ENCODE measurements around the gene RENBP.

RENBP gene

DNA sequence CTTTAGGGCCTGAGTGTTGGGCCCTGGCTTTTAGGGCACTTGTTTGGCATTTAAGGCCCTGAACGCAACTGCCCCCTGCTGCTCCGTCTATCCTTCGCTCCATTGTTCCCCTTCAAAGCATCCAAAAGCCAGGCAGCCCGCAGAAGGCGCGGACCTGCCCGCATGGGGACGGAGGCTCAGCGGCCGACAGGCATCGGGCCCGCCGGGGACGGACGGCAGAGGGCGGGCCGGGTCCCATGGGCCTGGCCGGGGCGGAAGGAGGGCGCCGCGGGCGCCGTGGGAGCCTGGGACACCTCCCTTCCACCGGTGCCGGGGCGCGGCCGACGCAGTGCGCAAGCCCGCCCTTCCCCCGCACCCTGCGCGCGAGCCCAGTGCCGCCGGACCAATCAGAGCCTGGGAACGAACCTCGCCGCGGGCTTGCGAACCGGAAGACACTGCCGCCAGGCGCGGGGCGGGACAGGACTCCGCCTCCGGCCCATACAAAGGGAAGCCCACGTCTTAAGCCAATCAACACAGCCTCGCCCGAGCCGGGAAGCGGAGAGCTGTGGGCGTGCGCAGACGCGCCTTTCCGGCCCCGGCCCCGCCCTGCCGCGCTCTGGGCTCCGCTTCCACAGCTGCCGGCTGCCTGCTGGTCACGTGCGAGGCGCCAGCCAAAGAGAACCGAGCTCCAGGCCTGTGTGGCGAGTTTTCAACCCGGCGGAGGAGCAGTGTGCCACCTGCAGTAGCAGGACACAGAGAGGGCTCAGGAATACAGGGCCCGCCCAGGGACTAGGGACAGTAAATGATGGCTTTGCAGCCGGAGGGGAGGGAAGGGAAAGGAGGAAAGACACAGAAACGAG, 16.3 kb downstream of the RENBP start:
- peaks cover 24% of the 10 kb centered on the region for H3K36me3 ChIP-seq (ENCODE audit: control insufficient read depth, insufficient read depth, low read length)
- H3K9ac ChIP-seq (ENCODE audit: low read depth, low read length): peak overlapping the region; percentile 70
- H3K27me3 ChIP-seq (ENCODE audit: control insufficient read depth, insufficient read depth, low read length): no peaks in the 10 kb centered on the region
- H3K4me3 ChIP-seq (ENCODE audit: low read depth, low read length): peak overlapping the region; percentile 71
- H3K4me1 ChIP-seq (ENCODE audit: control insufficient read depth, insufficient read depth, low read length): no peaks in the 10 kb centered on the region
- H3K9me3 ChIP-seq (ENCODE audit: control insufficient read depth, insufficient read depth, low read length): no peaks in the 10 kb centered on the region

- H3K36me3 ChIP-seq (ENCODE audit: control insufficient read depth, insufficient read depth, low read length): peaks cover 24% of the 10 kb centered on the region
- no peaks in the 10 kb centered on the region for H3K4me1 ChIP-seq (ENCODE audit: control insufficient read depth, insufficient read depth, low read length)
Observed at GRCh38 chrX:153927672-153927921, 16.8 kb downstream of the RENBP start.

DNA sequence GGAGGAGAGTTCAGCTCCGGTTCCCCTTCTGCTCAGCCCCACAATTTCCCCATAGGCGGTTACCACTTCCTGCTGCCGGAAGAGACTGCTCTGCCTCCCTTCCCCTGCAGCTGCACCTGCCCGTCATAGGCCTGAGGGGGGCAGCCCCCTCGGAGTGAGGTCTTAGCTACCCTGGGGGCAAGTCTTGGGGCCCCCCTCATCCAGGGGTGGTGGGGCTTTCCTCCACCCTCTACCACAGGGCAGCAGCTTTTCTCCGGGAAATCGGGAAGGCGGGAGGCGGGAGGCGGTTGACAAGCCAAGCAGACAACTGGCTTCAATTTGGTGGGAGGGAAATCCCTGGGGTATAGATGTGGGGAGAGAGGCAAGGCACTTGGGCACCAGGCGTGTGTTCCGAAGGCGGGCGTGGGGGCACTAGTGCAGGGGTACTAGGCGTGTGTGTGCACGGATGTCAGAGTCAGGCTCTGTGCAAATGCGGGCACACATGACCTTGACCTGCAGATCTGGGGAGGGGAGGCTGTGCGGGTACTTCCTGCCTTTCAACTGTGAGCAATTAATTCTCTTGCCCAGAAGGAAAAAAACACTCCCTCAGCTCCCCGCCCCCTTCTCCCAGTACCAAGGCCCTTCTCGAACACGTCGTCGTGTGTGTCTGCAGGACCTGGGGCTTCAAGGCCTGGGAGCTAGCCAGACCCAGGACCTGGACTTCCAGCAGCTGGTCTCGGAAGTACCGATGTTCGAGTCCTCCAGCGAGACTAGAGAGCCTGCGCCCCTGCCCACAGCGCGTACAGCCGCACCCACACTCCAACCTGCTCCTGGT, 17.4 kb downstream of the RENBP start:
- H3K27me3 ChIP-seq (ENCODE audit: control insufficient read depth, insufficient read depth, low read length): no peaks in the 10 kb centered on the region
- H3K9me3 ChIP-seq (ENCODE audit: control insufficient read depth, insufficient read depth, low read length): no peaks in the 10 kb centered on the region

More at GRCh38 chrX:153927672-153927921, 16.8 kb downstream of the RENBP start:
- Histone ChIP-seq H3K27me3 (ENCODE audit: control insufficient read depth, insufficient read depth, low read length) (no peaks in the 10 kb centered on the region), H3K9ac (ENCODE audit: low read depth, low read length) (peak overlapping the region; percentile 70), H3K4me3 (ENCODE audit: low read depth, low read length) (peak overlapping the region; percentile 71), H3K9me3 (ENCODE audit: control insufficient read depth, insufficient read depth, low read length) (no peaks in the 10 kb centered on the region)

GRCh38 chrX:153926552-153926857, 17.9 kb downstream of the RENBP start:
- Histone ChIP-seq H3K4me3 (ENCODE audit: low read depth, low read length) (peak overlapping the region; percentile 71), H3K36me3 (ENCODE audit: control insufficient read depth, insufficient read depth, low read length) (peaks cover 16% of the 10 kb centered on the region), H3K9ac (ENCODE audit: low read depth, low read length) (peak overlapping the region; percentile 37), H3K27me3 (ENCODE audit: control insufficient read depth, insufficient read depth, low read length) (no peaks in the 10 kb centered on the region), H3K4me1 (ENCODE audit: control insufficient read depth, insufficient read depth, low read length) (no peaks in the 10 kb centered on the region), H3K9me3 (ENCODE audit: control insufficient read depth, insufficient read depth, low read length) (no peaks in the 10 kb centered on the region)

More for the DNA sequence above, 17.4 kb downstream of the RENBP start:
- peak overlapping the region; percentile 71 for H3K4me3 ChIP-seq (ENCODE audit: low read depth, low read length)
- peaks cover 20% of the 10 kb centered on the region for H3K36me3 ChIP-seq (ENCODE audit: control insufficient read depth, insufficient read depth, low read length)
- no peaks in the 10 kb centered on the region for H3K4me1 ChIP-seq (ENCODE audit: control insufficient read depth, insufficient read depth, low read length)
- peak overlapping the region; percentile 70 for H3K9ac ChIP-seq (ENCODE audit: low read depth, low read length)

DNA sequence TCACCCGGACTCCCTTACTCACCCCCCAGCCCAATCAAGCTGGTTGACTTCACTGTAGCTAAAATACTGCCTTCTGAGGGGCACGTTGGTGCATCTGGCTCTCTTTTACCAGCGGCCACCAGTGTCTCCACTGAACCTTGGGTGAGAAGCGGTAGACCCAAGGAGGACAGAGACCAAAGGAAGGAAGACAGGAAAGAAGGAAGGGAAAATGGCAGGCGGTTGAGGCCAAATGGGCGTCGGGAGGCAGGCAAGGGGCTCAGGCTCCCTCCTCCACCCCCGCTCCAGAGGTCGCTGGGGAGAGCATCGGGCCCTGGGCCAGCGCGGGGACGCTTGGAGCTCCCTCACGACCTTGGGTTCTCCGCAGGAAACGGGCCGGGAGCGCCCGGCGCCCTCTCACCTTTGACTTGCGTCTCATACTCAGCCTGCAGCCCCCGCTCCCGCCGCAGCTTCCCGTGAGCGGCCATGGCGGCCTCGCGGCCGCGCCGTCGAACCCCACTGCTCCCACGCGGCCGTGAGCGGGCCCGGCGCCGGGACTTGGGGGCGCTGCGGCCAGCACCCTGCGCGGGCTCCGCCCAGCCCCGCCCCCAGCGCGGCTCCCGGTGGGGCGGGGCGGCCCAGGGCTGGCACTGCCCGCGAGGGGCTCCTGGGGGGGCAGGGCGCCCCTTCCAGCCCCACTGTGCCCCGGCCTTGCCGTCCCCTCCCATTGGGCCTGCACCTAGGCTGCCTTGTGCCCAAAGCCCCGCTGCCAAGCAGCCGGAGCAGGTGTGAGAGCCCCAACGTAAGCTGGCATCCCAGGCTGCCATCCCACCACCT, 18.5 kb downstream of the RENBP start, which contains the start of gene ARHGAP4:
ARHGAP4 (minus strand) TSS at position 526 of the 813 bp plus-strand sequence; CDS start at position 464, 62 bp downstream.
- Histone ChIP-seq H3K27me3 (ENCODE audit: control insufficient read depth, insufficient read depth, low read length) (no peaks in the 10 kb centered on the region), H3K9ac (ENCODE audit: low read depth, low read length) (peak within 1 kb of the TSS; percentile 37), H3K36me3 (ENCODE audit: control insufficient read depth, insufficient read depth, low read length) (peaks cover 14% of the 10 kb centered on the region), H3K4me1 (ENCODE audit: control insufficient read depth, insufficient read depth, low read length) (no peaks in the 10 kb centered on the region), H3K9me3 (ENCODE audit: control insufficient read depth, insufficient read depth, low read length) (no peaks in the 10 kb centered on the region), H3K4me3 (ENCODE audit: low read depth, low read length) (peak within 1 kb of the TSS; percentile 71)

- no peaks in the 10 kb centered on the region for H3K4me1 ChIP-seq (ENCODE audit: control insufficient read depth, insufficient read depth, low read length)
- no peaks in the 10 kb centered on the region for H3K27me3 ChIP-seq (ENCODE audit: control insufficient read depth, insufficient read depth, low read length)
- H3K9me3 ChIP-seq (ENCODE audit: control insufficient read depth, insufficient read depth, low read length): no peaks in the 10 kb centered on the region
- H3K9ac ChIP-seq (ENCODE audit: low read depth, low read length): peak overlapping the region; percentile 26
- peaks cover 8% of the 10 kb centered on the region for H3K36me3 ChIP-seq (ENCODE audit: control insufficient read depth, insufficient read depth, low read length)
- H3K4me3 ChIP-seq (ENCODE audit: low read depth, low read length): peak overlapping the region; percentile 61
Observed at GRCh38 chrX:153925387-153925738, 19.1 kb downstream of the RENBP start.

- H3K4me3 ChIP-seq (ENCODE audit: low read depth, low read length): no peak overlapping the region
- H3K9me3 ChIP-seq (ENCODE audit: control insufficient read depth, insufficient read depth, low read length): no peaks in the 10 kb centered on the region
- no peaks in the 10 kb centered on the region for H3K4me1 ChIP-seq (ENCODE audit: control insufficient read depth, insufficient read depth, low read length)
- H3K9ac ChIP-seq (ENCODE audit: low read depth, low read length): no peak overlapping the region
- H3K27me3 ChIP-seq (ENCODE audit: control insufficient read depth, insufficient read depth, low read length): no peaks in the 10 kb centered on the region
- H3K36me3 ChIP-seq (ENCODE audit: control insufficient read depth, insufficient read depth, low read length): no peaks in the 10 kb centered on the region
Observed at GRCh38 chrX:153924149-153924861, 20.1 kb downstream of the RENBP start.

- no peaks in the 10 kb centered on the region for H3K4me1 ChIP-seq (ENCODE audit: control insufficient read depth, insufficient read depth, low read length)
- peaks cover 5% of the 10 kb centered on the region for H3K36me3 ChIP-seq (ENCODE audit: control insufficient read depth, insufficient read depth, low read length)
- no peak overlapping the region for H3K4me3 ChIP-seq (ENCODE audit: low read depth, low read length)
- no peaks in the 10 kb centered on the region for H3K27me3 ChIP-seq (ENCODE audit: control insufficient read depth, insufficient read depth, low read length)
- no peaks in the 10 kb centered on the region for H3K9me3 ChIP-seq (ENCODE audit: control insufficient read depth, insufficient read depth, low read length)
- no peak overlapping the region for H3K9ac ChIP-seq (ENCODE audit: low read depth, low read length)
Observed at GRCh38 chrX:153922932-153923857, 21.2 kb downstream of the RENBP start.

GRCh38 chrX:153921511-153922446, 22.7 kb downstream of the RENBP start:
- Histone ChIP-seq H3K36me3 (ENCODE audit: control insufficient read depth, insufficient read depth, low read length) (peaks cover 5% of the 10 kb centered on the region), H3K9ac (ENCODE audit: low read depth, low read length) (no peak overlapping the region), H3K27me3 (ENCODE audit: control insufficient read depth, insufficient read depth, low read length) (no peaks in the 10 kb centered on the region), H3K4me1 (ENCODE audit: control insufficient read depth, insufficient read depth, low read length) (no peaks in the 10 kb centered on the region), H3K4me3 (ENCODE audit: low read depth, low read length) (no peak overlapping the region), H3K9me3 (ENCODE audit: control insufficient read depth, insufficient read depth, low read length) (no peaks in the 10 kb centered on the region)

GRCh38 chrX:153921070-153921469, 23.4 kb downstream of the RENBP start:
- H3K36me3 ChIP-seq (ENCODE audit: control insufficient read depth, insufficient read depth, low read length): peaks cover 5% of the 10 kb centered on the region

More at GRCh38 chrX:153921070-153921469, 23.4 kb downstream of the RENBP start:
- Histone ChIP-seq H3K4me3 (ENCODE audit: low read depth, low read length) (no peak overlapping the region), H3K9me3 (ENCODE audit: control insufficient read depth, insufficient read depth, low read length) (no peaks in the 10 kb centered on the region), H3K9ac (ENCODE audit: low read depth, low read length) (no peak overlapping the region), H3K27me3 (ENCODE audit: control insufficient read depth, insufficient read depth, low read length) (no peaks in the 10 kb centered on the region), H3K4me1 (ENCODE audit: control insufficient read depth, insufficient read depth, low read length) (no peaks in the 10 kb centered on the region)
